B cell (primary cell): ENCODE results near the gene RERE. TPM values are rescaled to one million over a fixed set of nuclear protein-coding genes. Genes with fewer than 3 reads are reported as not detected.

Experiments
- ATAC-seq: fragments of 200-7000 bp; cut with Tn5 transposase; one replicate; pipeline ENCODE4 v1.10.0; 2021; ENCODE audit warnings: low read depth, mild to moderate bottlenecking, moderate number of reproducible peaks, moderate library complexity
- CTCF ChIA-PET: fragments of 350-600 bp; sonication (Branson Sonifier 250); formaldehyde crosslinking; loops from one replicate; lab custom pipeline; 2021; ENCODE audit warnings: antibody characterized with exemption, inconsistent platforms; lab: Charles Lee
- POLR2A ChIA-PET: fragments of 350-600 bp; sonication (Branson Sonifier 250); formaldehyde crosslinking; loops from one replicate; lab custom pipeline; 2021; ENCODE audit warnings: antibody characterized with exemption; lab: Charles Lee
- DNase-seq: peaks from one replicate; pipeline ENCODE4 v3.0.0; 2013
- H2AFZ ChIP-seq: 2 replicates; pipeline ENCODE4 v1.6.1; 2012; ENCODE audit warnings: mild to moderate bottlenecking, low read depth, low read length; ENCODE audit not compliant: insufficient read depth, poor library complexity, severe bottlenecking
- H3K27ac ChIP-seq, 2 donors: 1 replicate in 1 of 2; 2 replicates in 1 of 2; pipeline ENCODE4 v1.5.1; 2012 to 2013; ENCODE audit warnings: low read length in 2 of 2, mild to moderate bottlenecking in 2 of 2, moderate library complexity in 1 of 2
- H3K27me3 ChIP-seq, 4 experiments: fragments of 200-600 bp in 1 of 4; sonication (generic) in 1 of 4; replicated peaks in 1 of 4; 1 replicate in 2 of 4; 2 replicates in 2 of 4; pipeline versions ENCODE4 v1.6.1 to v1.7.0; 2013 to 2016; ENCODE audit warnings: low read length in 3 of 4, mild to moderate bottlenecking in 2 of 4, mixed read lengths in 1 of 4, moderate library complexity in 1 of 4; ENCODE audit not compliant: insufficient read depth in 4 of 4, control insufficient read depth in 3 of 4; ENCODE audit errors: control extremely low read depth in 1 of 4
- H3K36me3 ChIP-seq, 2 experiments: replicated peaks in 1 of 2; 1 replicate in 1 of 2; 2 replicates in 1 of 2; pipeline versions ENCODE4 v1.6.1 to v1.7.1; 2013; ENCODE audit warnings: low read length in 1 of 2; ENCODE audit not compliant: insufficient read depth in 2 of 2, control insufficient read depth in 1 of 2; ENCODE audit errors: control extremely low read depth in 1 of 2, extremely low read depth in 1 of 2
- H3K4me1 ChIP-seq, 2 donors: fragments of 200-600 bp in 1 of 2; sonication (generic) in 1 of 2; 1 replicate in 1 of 2; 2 replicates in 1 of 2; pipeline versions ENCODE4 v1.5.1 to v1.6.1; 2013 to 2017; ENCODE audit warnings: low read length in 2 of 2; ENCODE audit not compliant: control insufficient read depth in 2 of 2, insufficient read depth in 2 of 2
- H3K4me2 ChIP-seq: replicated peaks from 2 replicates; pipeline ENCODE3; 2012; ENCODE audit warnings: mild to moderate bottlenecking, low read depth, low read length; ENCODE audit not compliant: poor library complexity, severe bottlenecking
- H3K4me3 ChIP-seq, 5 experiments: fragments of 200-600 bp in 1 of 5; sonication (generic) in 1 of 5; 1 replicate in 3 of 5; 2 replicates in 2 of 5; pipeline versions ENCODE4 v1.5.1 to v1.7.0; 2011 to 2016; ENCODE audit warnings: low read length in 4 of 5, mild to moderate bottlenecking in 4 of 5, low read depth in 2 of 5, control low read depth in 1 of 5, moderate library complexity in 1 of 5; ENCODE audit not compliant: insufficient read depth in 1 of 5; ENCODE audit errors: control extremely low read depth in 1 of 5, extremely low read depth in 1 of 5
- H3K79me2 ChIP-seq: fragments of 200-600 bp; sonication (generic); one replicate; pipeline ENCODE4 v1.6.0; 2016; ENCODE audit warnings: low read length; ENCODE audit not compliant: control insufficient read depth, insufficient read depth
- H3K9ac ChIP-seq: fragments of 200-600 bp; sonication (generic); 2 replicates; pipeline ENCODE4 v1.6.1; 2017; ENCODE audit warnings: mild to moderate bottlenecking, low read length, moderate library complexity
- H3K9me3 ChIP-seq, 3 donors: one replicate each; pipeline versions ENCODE4 v1.6.1 to v1.7.1; 2013; ENCODE audit warnings: low read length in 2 of 3; ENCODE audit not compliant: control insufficient read depth in 2 of 3, insufficient read depth in 1 of 3; ENCODE audit errors: control extremely low read depth in 1 of 3
- H4K20me1 ChIP-seq: 2 replicates; pipeline ENCODE4 v1.6.0; 2012; ENCODE audit warnings: mild to moderate bottlenecking, low read length; ENCODE audit not compliant: insufficient read depth, control insufficient read depth, poor library complexity, severe bottlenecking
- H3K27ac Mint-ChIP-seq: one replicate; pipeline ENCODE4 v1.8.0; 2021; ENCODE audit warnings: mixed read lengths
- H3K27me3 Mint-ChIP-seq: one replicate; pipeline ENCODE4 v1.8.0; 2021; ENCODE audit warnings: mixed read lengths
- H3K4me1 Mint-ChIP-seq: one replicate; pipeline ENCODE4 v1.8.0; 2021; ENCODE audit warnings: mixed read lengths
- H3K4me3 Mint-ChIP-seq: one replicate; pipeline ENCODE4 v1.8.0; 2021; ENCODE audit warnings: mixed read lengths
- H3K9me3 Mint-ChIP-seq: one replicate; pipeline ENCODE4 v1.8.0; 2022; ENCODE audit warnings: mixed read lengths; ENCODE audit not compliant: insufficient read depth
- CTCF ChIP-seq: fragments of 200-600 bp; IDR thresholded peaks from one replicate; pipeline ENCODE4 v1.8.0; 2022; ENCODE audit warnings: antibody characterized with exemption, mild to moderate bottlenecking
- EZH2 ChIP-seq: IDR thresholded peaks from 2 replicates; pipeline ENCODE4 v1.6.1; 2012; ENCODE audit warnings: borderline replicate concordance, low read depth, mild to moderate bottlenecking, moderate library complexity, low read length; ENCODE audit not compliant: insufficient read depth, poor library complexity, severe bottlenecking
- WGBS: methylation state at CpG from one replicate; pipeline ENCODE4 v1.1.5; 2013; ENCODE audit warnings: missing lambda C conversion rate; ENCODE audit not compliant: insufficient coverage; 5-methylcytosine and 5-hydroxymethylcytosine counted together
- intact Hi-C: fragments of 100-400 bp; cut with micrococcal nuclease; formaldehyde crosslinking; loops from one replicate; pipeline ENCODE4 v1.10.0; 2022
- polyA plus RNA-seq: library from polyadenylated mRNA; depleted of rRNA; stranded (reverse); fragments of >200 nt; gene quantifications from 2 replicates; pipeline ENCODE4 v1.2.3, GENCODE V29; 2012
- total RNA-seq, 2 donors: library from RNA; stranded (reverse); fragments of 120-200 nt in 1 of 2; gene quantifications; 1 replicate in 1 of 2; 2 replicates in 1 of 2; pipeline versions ENCODE4 v1.2.3 to v1.2.4, GENCODE V29; 2013 to 2022

The RERE gene
- total and polyA plus RNA-seq, 2 donors (not counting 1 experiment from before 2014, with no cell fraction given): 27.3 to 132 TPM

- no peaks in the 10 kb centered on the region for H3K27me3 ChIP-seq
- peaks cover 0 to 40% of the 10 kb centered on the region in 2 experiments for H3K36me3 ChIP-seq
- Mint-ChIP-seq H3K4me3 (no peak overlapping the region), H3K4me1 (peaks cover 17% of the 10 kb centered on the region), H3K9me3 (no peaks in the 10 kb centered on the region), H3K27me3 (no peaks in the 10 kb centered on the region), H3K27ac (no peak overlapping the region)
- TF ChIP-seq CTCF (no peak), EZH2 (no peak)
- H3K9me3 ChIP-seq: no peaks in the 10 kb centered on the region
- CTCF ChIA-PET: interaction anchor here (1.0 to 14.2 kb wide), 7 partner anchors 9 to 306 kb away, joined by 3 to 328 read pairs (median 3); no protein-coding TSS in a partner anchor
- no peak for ATAC-seq
- DNase-seq: no peak
- no peak overlapping the region for H3K9ac ChIP-seq
- no peak overlapping the region for H3K4me2 ChIP-seq
- H3K79me2 ChIP-seq: peaks cover 41% of the 10 kb centered on the region
- H3K27ac ChIP-seq: no peak overlapping the region
- no peak overlapping the region for H2AFZ ChIP-seq
- WGBS: 98% methylated on average over 21 of the region's 21 CpGs
- no peaks in the 10 kb centered on the region for H3K4me1 ChIP-seq
- H3K4me3 ChIP-seq: no peak overlapping the region
- intact Hi-C loops: loop anchor here (5.0 kb wide), 1 partner anchor 41 kb away; no protein-coding TSS in a partner anchor
- no peaks in the 10 kb centered on the region for H4K20me1 ChIP-seq
- POLR2A ChIA-PET: no interaction called here
These were observed 264.5 kb downstream of the RERE start for GRCh38 chr1:8552820-8553397.
